Ascending aorta (tissue), 2 donors: Measurements from ENCODE around the gene KLHL11. TPM values are rescaled to one million over a fixed set of nuclear protein-coding genes. Genes with fewer than 3 reads are reported as not detected.

ENCODE experiments used
- DNase-seq, 2 donors: peaks; one replicate each; pipeline ENCODE4 v3.0.0-alpha.2; 2019; ENCODE audit warnings: low spot score in 2 of 2
- H3K27ac ChIP-seq, 2 donors: fragments of 200-600 bp; sonication (generic); one replicate each; pipeline ENCODE4 v1.5.1; 2016 to 2017; ENCODE audit warnings: mild to moderate bottlenecking in 1 of 2
- H3K27me3 ChIP-seq: fragments of 200-600 bp; sonication (generic); one replicate; pipeline ENCODE4 v1.5.1; 2017
- H3K36me3 ChIP-seq, 2 donors: fragments of 200-600 bp; sonication (generic); one replicate each; pipeline ENCODE4 v1.5.1; 2016
- H3K4me1 ChIP-seq, 2 donors: fragments of 200-600 bp; sonication (generic); one replicate each; pipeline ENCODE4 v1.5.1; 2016 to 2017; ENCODE audit warnings: mild to moderate bottlenecking in 1 of 2
- H3K4me3 ChIP-seq, 2 donors: fragments of 200-600 bp; sonication (generic); one replicate each; pipeline ENCODE4 v1.5.1; 2016 to 2017; ENCODE audit warnings: mild to moderate bottlenecking in 1 of 2
- H3K9me3 ChIP-seq, 2 donors: fragments of 200-600 bp; sonication (generic); one replicate each; pipeline ENCODE4 v1.5.1; 2016
- intact Hi-C: fragments of 100-400 bp; cut with DNase I; formaldehyde crosslinking; loops from one replicate; pipeline ENCODE4 v1.15.1; 2023
- total RNA-seq: library from RNA; depleted of rRNA; stranded (reverse); fragments of >200 nt; gene quantifications from one replicate; pipeline ENCODE4 v1.1.0, GENCODE V29; 2016
- TF ChIP-seq, protein P1 (sequence below), 3 experiments: fragments of 200-600 bp in 2 of 3; fragments of 450-650 bp in 1 of 3; sonication (generic) in 2 of 3; IDR thresholded peaks; one replicate each; pipeline ENCODE4 v1.5.1; 2016 to 2019; ENCODE audit warnings: antibody characterized with exemption in 3 of 3, mild to moderate bottlenecking in 1 of 3, moderate library complexity in 1 of 3

KLHL11 gene
- total RNA-seq, 1 donor from 2014 or later: 8.9 TPM

GRCh38 chr17:41894791-41895331 is 29.6 kb upstream of the KLHL11 start:
- no peaks in the 10 kb centered on the region for H3K9me3 ChIP-seq
- DNase-seq: peak in 1 of 2 donors; percentile 71
- peak overlapping the region; percentile 24 to 59 for H3K27ac ChIP-seq
- H3K27me3 ChIP-seq: no peaks in the 10 kb centered on the region
- H3K4me1 ChIP-seq: peaks cover 2 to 4% of the 10 kb centered on the region in 2 donors
- TF ChIP-seq, protein P1, sequence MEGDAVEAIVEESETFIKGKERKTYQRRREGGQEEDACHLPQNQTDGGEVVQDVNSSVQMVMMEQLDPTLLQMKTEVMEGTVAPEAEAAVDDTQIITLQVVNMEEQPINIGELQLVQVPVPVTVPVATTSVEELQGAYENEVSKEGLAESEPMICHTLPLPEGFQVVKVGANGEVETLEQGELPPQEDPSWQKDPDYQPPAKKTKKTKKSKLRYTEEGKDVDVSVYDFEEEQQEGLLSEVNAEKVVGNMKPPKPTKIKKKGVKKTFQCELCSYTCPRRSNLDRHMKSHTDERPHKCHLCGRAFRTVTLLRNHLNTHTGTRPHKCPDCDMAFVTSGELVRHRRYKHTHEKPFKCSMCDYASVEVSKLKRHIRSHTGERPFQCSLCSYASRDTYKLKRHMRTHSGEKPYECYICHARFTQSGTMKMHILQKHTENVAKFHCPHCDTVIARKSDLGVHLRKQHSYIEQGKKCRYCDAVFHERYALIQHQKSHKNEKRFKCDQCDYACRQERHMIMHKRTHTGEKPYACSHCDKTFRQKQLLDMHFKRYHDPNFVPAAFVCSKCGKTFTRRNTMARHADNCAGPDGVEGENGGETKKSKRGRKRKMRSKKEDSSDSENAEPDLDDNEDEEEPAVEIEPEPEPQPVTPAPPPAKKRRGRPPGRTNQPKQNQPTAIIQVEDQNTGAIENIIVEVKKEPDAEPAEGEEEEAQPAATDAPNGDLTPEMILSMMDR (IDR thresholded peaks at IDR 0.05): no peak
- no peak overlapping the region for H3K4me3 ChIP-seq
- H3K36me3 ChIP-seq: peaks cover 62 to 89% of the 10 kb centered on the region in 2 donors
- intact Hi-C loops: no loop called here

GRCh38 chr17:41893384-41893783 is 28.2 kb upstream of the KLHL11 start:
- Histone ChIP-seq H3K4me3 (no peak overlapping the region), H3K9me3 (no peaks in the 10 kb centered on the region), H3K27ac (no peak overlapping the region), H3K27me3 (no peaks in the 10 kb centered on the region), H3K36me3 (peaks cover 68 to 86% of the 10 kb centered on the region in 2 donors), H3K4me1 (peaks cover 2 to 4% of the 10 kb centered on the region in 2 donors)
- TF ChIP-seq, protein P1 (IDR thresholded peaks at IDR 0.05): no peak
- DNase-seq: no peak
- intact Hi-C loops: no loop called here

- intact Hi-C loops: no loop called here
- no peaks in the 10 kb centered on the region for H3K9me3 ChIP-seq
- H3K27ac ChIP-seq: no peak overlapping the region
- peaks cover 2 to 4% of the 10 kb centered on the region in 2 donors for H3K4me1 ChIP-seq
- peaks cover 68 to 86% of the 10 kb centered on the region in 2 donors for H3K36me3 ChIP-seq
- TF ChIP-seq, protein P1 (IDR thresholded peaks at IDR 0.05): no peak
- H3K4me3 ChIP-seq: no peak overlapping the region
- no peak for DNase-seq
- no peaks in the 10 kb centered on the region for H3K27me3 ChIP-seq
These were observed 26.8 kb upstream of the KLHL11 start for GRCh38 chr17:41892021-41892376.

GRCh38 chr17:41891135-41892020 is 26.2 kb upstream of the KLHL11 start:
- Histone ChIP-seq H3K27ac (no peak overlapping the region), H3K4me3 (no peak overlapping the region), H3K9me3 (no peaks in the 10 kb centered on the region), H3K4me1 (peaks cover 2 to 4% of the 10 kb centered on the region in 2 donors), H3K27me3 (no peaks in the 10 kb centered on the region), H3K36me3 (peaks cover 71 to 87% of the 10 kb centered on the region in 2 donors)
- no peak for DNase-seq
- TF ChIP-seq, protein P1 (IDR thresholded peaks at IDR 0.05): no peak
- intact Hi-C loops: no loop called here

GRCh38 chr17:41888332-41888965 is 23.2 kb upstream of the KLHL11 start:
- H3K36me3 ChIP-seq: peaks cover 92 to 93% of the 10 kb centered on the region in 2 donors
- no peak for DNase-seq
- no peak overlapping the region for H3K4me3 ChIP-seq
- H3K9me3 ChIP-seq: no peaks in the 10 kb centered on the region
- no peaks in the 10 kb centered on the region for H3K27me3 ChIP-seq
- H3K27ac ChIP-seq: no peak overlapping the region
- no peaks in the 10 kb centered on the region for H3K4me1 ChIP-seq
- intact Hi-C loops: no loop called here
- TF ChIP-seq, protein P1 (IDR thresholded peaks at IDR 0.05): no peak
